Mesenchymal stem cell (in vitro differentiated cells and primary cell): ENCODE results near the gene CENPP.

Source experiments
- DNase-seq: peaks from one replicate; pipeline ENCODE4 v3.0.0-alpha.2; 2013
- H2AFZ ChIP-seq: one replicate; pipeline ENCODE4 v1.6.1; 2013; ENCODE audit warnings: low read depth, mild to moderate bottlenecking, control low read depth, inconsistent platforms, low read length, moderate library complexity
- H2AK5ac ChIP-seq: 2 replicates; pipeline ENCODE4 v1.6.1; 2013; ENCODE audit warnings: low read length, moderate library complexity, mild to moderate bottlenecking, inconsistent platforms; ENCODE audit not compliant: severe bottlenecking
- H2BK120ac ChIP-seq: one replicate; pipeline ENCODE4 v1.6.1; 2013; ENCODE audit warnings: low read depth, mild to moderate bottlenecking, inconsistent platforms, low read length, moderate library complexity
- H2BK12ac ChIP-seq, 2 experiments: one replicate each; pipeline ENCODE4 v1.6.1; 2013; ENCODE audit warnings: inconsistent platforms in 2 of 2, low read length in 2 of 2, mild to moderate bottlenecking in 2 of 2, moderate library complexity in 2 of 2, control low read depth in 1 of 2
- H2BK15ac ChIP-seq: one replicate; pipeline ENCODE4 v1.6.1; 2013; ENCODE audit warnings: mild to moderate bottlenecking, low read depth, inconsistent platforms; ENCODE audit not compliant: poor library complexity, severe bottlenecking
- H2BK5ac ChIP-seq: 2 replicates; pipeline ENCODE4 v1.6.1; 2013; ENCODE audit warnings: low read depth, mild to moderate bottlenecking, low read length, control low read depth, inconsistent platforms; ENCODE audit not compliant: poor library complexity, severe bottlenecking
- H3K14ac ChIP-seq, 2 experiments: one replicate each; pipeline ENCODE4 v1.6.1; 2013; ENCODE audit warnings: inconsistent platforms in 2 of 2, low read length in 2 of 2, control low read depth in 1 of 2, mild to moderate bottlenecking in 1 of 2, moderate library complexity in 1 of 2
- H3K18ac ChIP-seq, 2 experiments: one replicate each; pipeline ENCODE4 v1.6.1; 2013; ENCODE audit warnings: inconsistent platforms in 2 of 2, low read length in 2 of 2, control low read depth in 1 of 2, low read depth in 1 of 2, mild to moderate bottlenecking in 1 of 2
- H3K23ac ChIP-seq, 2 experiments: one replicate each; pipeline ENCODE4 v1.6.1; 2013; ENCODE audit warnings: inconsistent platforms in 2 of 2, low read length in 2 of 2, mild to moderate bottlenecking in 2 of 2, moderate library complexity in 2 of 2, control low read depth in 1 of 2
- H3K27ac ChIP-seq: 2 replicates; pipeline ENCODE4 v1.5.1; 2013; ENCODE audit warnings: mild to moderate bottlenecking, moderate library complexity, low read length, control low read depth, inconsistent platforms; ENCODE audit not compliant: poor library complexity, severe bottlenecking
- H3K27me3 ChIP-seq, 2 experiments: 2 replicates each; pipeline versions ENCODE4 v1.6.1 to v1.7.0; 2013; ENCODE audit warnings: low read length in 2 of 2, mild to moderate bottlenecking in 2 of 2, moderate library complexity in 2 of 2, control low read depth in 1 of 2, inconsistent platforms in 1 of 2; ENCODE audit not compliant: control insufficient read depth in 1 of 2, insufficient read depth in 1 of 2
- H3K36me3 ChIP-seq, 2 experiments: 2 replicates each; pipeline versions ENCODE4 v1.6.1 to v1.7.0; 2013; ENCODE audit warnings: low read length in 2 of 2, control low read depth in 1 of 2, inconsistent platforms in 1 of 2, low read depth in 1 of 2, mild to moderate bottlenecking in 1 of 2; ENCODE audit not compliant: insufficient read depth in 2 of 2, control insufficient read depth in 1 of 2
- H3K4ac ChIP-seq, 2 experiments: one replicate each; pipeline ENCODE4 v1.6.1; 2013; ENCODE audit warnings: inconsistent platforms in 2 of 2, low read length in 2 of 2, mild to moderate bottlenecking in 2 of 2, moderate library complexity in 2 of 2, control low read depth in 1 of 2, low read depth in 1 of 2
- H3K4me1 ChIP-seq: 2 replicates; pipeline ENCODE4 v1.6.1; 2013; ENCODE audit warnings: low read depth, low read length, control low read depth; ENCODE audit not compliant: control insufficient read depth, insufficient read depth
- H3K4me2 ChIP-seq: 2 replicates; pipeline ENCODE4 v1.6.1; 2013; ENCODE audit warnings: low read length, mild to moderate bottlenecking, inconsistent platforms; ENCODE audit not compliant: poor library complexity, severe bottlenecking
- H3K4me3 ChIP-seq, 2 experiments: 2 replicates each; pipeline versions ENCODE4 v1.5.1 to v1.7.0; 2013; ENCODE audit warnings: low read length in 2 of 2, mild to moderate bottlenecking in 2 of 2, control low read depth in 1 of 2, low read depth in 1 of 2; ENCODE audit not compliant: insufficient read depth in 1 of 2
- H3K79me1 ChIP-seq: replicated peaks from 2 replicates; pipeline ENCODE4 v1.6.1; 2013; ENCODE audit warnings: mild to moderate bottlenecking, control low read depth, low read length, inconsistent platforms; ENCODE audit not compliant: poor library complexity, severe bottlenecking
- H3K9ac ChIP-seq: 2 replicates; pipeline ENCODE4 v1.7.0; 2013; ENCODE audit warnings: mild to moderate bottlenecking, low read length, moderate library complexity
- H3K9me3 ChIP-seq: 2 replicates; pipeline ENCODE4 v1.7.0; 2013; ENCODE audit warnings: mild to moderate bottlenecking, low read length; ENCODE audit not compliant: control insufficient read depth
- H4K8ac ChIP-seq: one replicate; pipeline ENCODE4 v1.6.1; 2013; ENCODE audit warnings: inconsistent platforms, mild to moderate bottlenecking, low read length, moderate library complexity
- H4K91ac ChIP-seq: one replicate; pipeline ENCODE4 v1.6.1; 2013; ENCODE audit warnings: mild to moderate bottlenecking, low read length, inconsistent platforms
- WGBS: methylation state at CpG from one replicate; pipeline ENCODE4 v1.1.7; 2013; ENCODE audit warnings: mixed read lengths; 5-methylcytosine and 5-hydroxymethylcytosine counted together

CENPP gene

DNA sequence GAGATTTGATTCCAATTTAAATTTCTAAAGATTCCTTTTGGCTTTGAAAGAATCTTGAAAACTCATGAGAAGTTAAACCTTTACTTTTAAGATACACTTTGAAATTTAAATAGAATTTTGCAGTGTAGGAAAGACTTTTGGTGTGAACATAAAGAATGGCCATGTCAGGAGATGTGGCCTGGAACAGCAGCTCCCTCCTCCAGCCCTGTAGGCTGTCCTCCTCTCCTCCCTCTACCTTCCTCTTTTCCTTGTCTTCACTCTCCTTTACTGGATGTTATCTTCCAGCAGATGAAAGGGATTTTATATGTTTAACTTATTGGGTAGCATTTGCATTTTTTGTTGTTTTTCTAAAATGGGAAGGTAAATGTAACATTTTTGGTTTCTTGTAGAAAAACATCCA lies 137.6 kb downstream of the CENPP start:
- H3K9me3 ChIP-seq: no peaks in the 10 kb centered on the region

DNA sequence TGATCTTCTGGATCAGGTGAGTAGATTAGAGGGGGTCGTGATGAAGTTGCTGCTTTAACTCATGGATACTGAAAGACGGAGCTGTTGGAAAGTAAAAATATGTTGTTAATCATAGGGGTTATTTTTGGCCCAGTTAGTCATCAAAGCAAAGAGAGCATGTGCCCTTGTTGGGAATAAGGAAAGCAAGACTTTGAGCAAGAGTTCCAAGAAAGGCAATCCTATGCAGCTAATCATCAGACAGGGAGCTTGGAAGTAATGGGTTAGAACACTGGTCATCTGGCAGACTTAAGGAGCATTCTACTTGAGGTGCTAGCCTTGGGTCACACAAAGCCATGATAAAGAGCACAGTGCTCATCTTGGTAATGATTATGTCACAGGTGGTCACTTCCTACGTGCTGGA lies 138.2 kb downstream of the CENPP start:
- no peaks in the 10 kb centered on the region for H3K9me3 ChIP-seq
- no peaks in the 10 kb centered on the region for H3K27me3 ChIP-seq
- H2AFZ ChIP-seq: no peak overlapping the region
- H3K79me1 ChIP-seq: no peaks in the 10 kb centered on the region
- no peak overlapping the region for H4K91ac ChIP-seq
- DNase-seq: peak; percentile 91
- H3K4ac ChIP-seq: no peak overlapping the region
- peak overlapping the region; percentile 88 for H3K9ac ChIP-seq
- H3K4me2 ChIP-seq: no peak overlapping the region
- H3K14ac ChIP-seq: peak overlapping the region in 1 of 2 experiments; percentile 26
- H4K8ac ChIP-seq: no peak overlapping the region
- peak overlapping the region in 1 of 2 experiments; percentile 63 for H3K18ac ChIP-seq
- no peak overlapping the region for H2BK12ac ChIP-seq
- peak overlapping the region in 1 of 2 experiments; percentile 2 for H3K4me3 ChIP-seq
- no peak overlapping the region for H2AK5ac ChIP-seq
- no peak overlapping the region for H2BK120ac ChIP-seq
- peak overlapping the region in 1 of 2 experiments; percentile 66 for H3K23ac ChIP-seq
- 42% methylated on average over 3 of the region's 3 CpGs for WGBS
- H3K4me1 ChIP-seq: peaks cover 1% of the 10 kb centered on the region
- no peak overlapping the region for H2BK5ac ChIP-seq
- H3K36me3 ChIP-seq: peaks cover 0 to 6% of the 10 kb centered on the region in 2 experiments
- no peak overlapping the region for H3K27ac ChIP-seq
- H2BK15ac ChIP-seq: no peak overlapping the region

More for the DNA sequence above, 137.6 kb downstream of the CENPP start:
- H3K23ac ChIP-seq: no peak overlapping the region
- H3K9ac ChIP-seq: peak overlapping the region; percentile 88
- no peak overlapping the region for H3K14ac ChIP-seq
- no peak overlapping the region for H2AFZ ChIP-seq
- H4K91ac ChIP-seq: no peak overlapping the region
- H4K8ac ChIP-seq: no peak overlapping the region
- no peak overlapping the region for H3K27ac ChIP-seq
- no peak overlapping the region for H2BK120ac ChIP-seq
- H3K4me2 ChIP-seq: no peak overlapping the region
- no peak overlapping the region for H2BK12ac ChIP-seq
- H2BK5ac ChIP-seq: no peak overlapping the region
- H3K36me3 ChIP-seq: peaks cover 0 to 6% of the 10 kb centered on the region in 2 experiments
- H3K18ac ChIP-seq: no peak overlapping the region
- H3K79me1 ChIP-seq: no peaks in the 10 kb centered on the region
- H2AK5ac ChIP-seq: no peak overlapping the region
- peaks cover 1% of the 10 kb centered on the region for H3K4me1 ChIP-seq
- H3K4ac ChIP-seq: no peak overlapping the region
- H3K4me3 ChIP-seq: peak overlapping the region in 1 of 2 experiments; percentile 2
- no peak for DNase-seq
- no peak overlapping the region for H2BK15ac ChIP-seq
- no peaks in the 10 kb centered on the region for H3K27me3 ChIP-seq

DNA sequence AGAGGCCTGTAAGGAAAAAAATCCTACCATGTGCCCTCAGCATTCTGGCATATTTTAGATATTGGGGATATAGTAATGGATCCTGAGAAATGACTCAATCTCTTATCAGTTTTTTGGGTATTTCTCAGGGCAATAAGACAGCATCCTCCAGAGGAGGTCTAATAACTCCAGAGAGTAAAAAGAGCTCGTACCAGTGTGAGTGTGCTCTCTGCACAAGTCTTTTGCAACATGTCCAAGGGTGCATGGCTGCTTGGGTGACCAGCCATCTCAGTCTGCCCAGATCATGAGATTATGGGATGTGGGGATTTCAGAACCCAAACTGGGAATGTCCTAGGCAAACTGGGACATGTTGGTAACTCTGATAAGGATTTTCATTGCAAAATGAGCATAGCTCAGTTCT lies 141.3 kb downstream of the CENPP start:
- H3K27me3 ChIP-seq: no peaks in the 10 kb centered on the region
- H2BK15ac ChIP-seq: no peak overlapping the region
- H3K23ac ChIP-seq: no peak overlapping the region
- H3K4me3 ChIP-seq: no peak overlapping the region
- H2BK120ac ChIP-seq: no peak overlapping the region
- no peak overlapping the region for H4K8ac ChIP-seq
- no peak overlapping the region for H3K14ac ChIP-seq
- no peak overlapping the region for H2BK12ac ChIP-seq
- no peak for DNase-seq
- H3K27ac ChIP-seq: no peak overlapping the region
- no peaks in the 10 kb centered on the region for H3K79me1 ChIP-seq
- no peak overlapping the region for H2AFZ ChIP-seq
- H3K36me3 ChIP-seq: no peaks in the 10 kb centered on the region
- H3K18ac ChIP-seq: no peak overlapping the region
- peaks cover 1% of the 10 kb centered on the region for H3K4me1 ChIP-seq
- WGBS: 76% methylated on average over 1 of the region's 1 CpG
- no peak overlapping the region for H4K91ac ChIP-seq
- H3K9ac ChIP-seq: no peak overlapping the region
- no peaks in the 10 kb centered on the region for H3K9me3 ChIP-seq
- H2AK5ac ChIP-seq: no peak overlapping the region
- H3K4ac ChIP-seq: no peak overlapping the region
- no peak overlapping the region for H2BK5ac ChIP-seq
- H3K4me2 ChIP-seq: no peak overlapping the region

DNA sequence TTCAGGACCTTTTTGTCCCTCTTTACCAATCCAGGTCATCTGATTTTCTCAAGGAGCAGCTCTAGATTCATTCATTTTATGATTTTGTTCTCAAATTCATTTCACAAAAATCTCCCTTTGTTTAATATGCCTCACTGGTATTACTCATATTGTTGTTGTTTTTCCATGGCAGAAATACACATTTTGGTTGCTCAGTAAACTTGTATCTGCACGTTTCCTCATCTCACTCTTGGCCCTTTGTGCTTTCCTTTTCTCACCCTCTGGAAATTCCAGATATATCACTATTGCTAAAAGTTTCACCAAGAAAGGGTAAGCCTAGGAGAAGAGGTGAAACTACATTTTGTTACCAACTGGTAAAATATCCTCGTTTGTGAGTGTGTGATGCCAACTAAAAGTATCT lies 141.8 kb downstream of the CENPP start:
- H2BK5ac ChIP-seq: no peak overlapping the region
- no peaks in the 10 kb centered on the region for H3K27me3 ChIP-seq
- no peak overlapping the region for H3K14ac ChIP-seq
- no peaks in the 10 kb centered on the region for H3K36me3 ChIP-seq
- no peak overlapping the region for H3K18ac ChIP-seq
- no peak overlapping the region for H3K4me3 ChIP-seq
- no peaks in the 10 kb centered on the region for H3K79me1 ChIP-seq
- no peak overlapping the region for H4K91ac ChIP-seq
- no peak overlapping the region for H3K27ac ChIP-seq
- 91% methylated on average over 2 of the region's 2 CpGs for WGBS
- H3K4me1 ChIP-seq: peaks cover 1% of the 10 kb centered on the region
- H3K23ac ChIP-seq: no peak overlapping the region
- no peak overlapping the region for H2AFZ ChIP-seq
- DNase-seq: no peak
- H2BK12ac ChIP-seq: no peak overlapping the region
- no peak overlapping the region for H2BK120ac ChIP-seq
- no peak overlapping the region for H4K8ac ChIP-seq
- H3K4ac ChIP-seq: no peak overlapping the region
- no peak overlapping the region for H3K9ac ChIP-seq
- H3K9me3 ChIP-seq: no peaks in the 10 kb centered on the region
- no peak overlapping the region for H2AK5ac ChIP-seq
- no peak overlapping the region for H2BK15ac ChIP-seq
- H3K4me2 ChIP-seq: no peak overlapping the region
